ENCODE data around the gene GCN1.
A peak's percentile ranks its signal among the peaks of the same experiment; 100 is the strongest.

GCN1 gene

GRCh38 chr12:120086801-120087621 is 107.5 kb downstream of the GCN1 start (continued):
- TF ChIP-seq ZNF341 (tag by site-specific recombination; IDR thresholded peaks at IDR 0.05; ENCODE audit: low read depth) = peak; percentile 37; the same call in 1 of the 2 replicates
- peak; percentile 36; the same call in 1 of the 2 replicates for TF ChIP-seq ZNF561 (tag by site-specific recombination; IDR thresholded peaks at IDR 0.05; ENCODE audit: borderline replicate concordance)
- no peak for TF ChIP-seq ZNF624 (tag by site-specific recombination; IDR thresholded peaks at IDR 0.05)
- no peak for TF ChIP-seq MZF1 (tag by site-specific recombination; IDR thresholded peaks at IDR 0.05; ENCODE audit: borderline replicate concordance)
- no peak for TF ChIP-seq ZNF311 (tag by site-specific recombination; IDR thresholded peaks at IDR 0.05; ENCODE audit: borderline replicate concordance)
- TF ChIP-seq ZNF549 (tag by site-specific recombination; IDR thresholded peaks at IDR 0.05) = no peak
- peak; percentile 73; the same call in 1 of the 2 replicates for TF ChIP-seq ZNF501 (tag by site-specific recombination; IDR thresholded peaks at IDR 0.05)
- peak; percentile 77 for TF ChIP-seq KLF8 (tag by site-specific recombination; IDR thresholded peaks at IDR 0.05)
- TF ChIP-seq ZNF398 (tag by site-specific recombination; IDR thresholded peaks at IDR 0.05) = no peak
- no peak for TF ChIP-seq ZSCAN18 (tag by site-specific recombination; IDR thresholded peaks at IDR 0.05)
- TF ChIP-seq KLF17 (tag by site-specific recombination; IDR thresholded peaks at IDR 0.05) = peak; percentile 97
- no peak for TF ChIP-seq ZNF777 (tag by site-specific recombination; IDR thresholded peaks at IDR 0.05; ENCODE audit: borderline replicate concordance)
- peak; percentile 94 for TF ChIP-seq ZBTB10 (tag by site-specific recombination; IDR thresholded peaks at IDR 0.05)
- no peak for TF ChIP-seq ZNF23 (tag by site-specific recombination; IDR thresholded peaks at IDR 0.05; ENCODE audit: borderline replicate concordance)
- TF ChIP-seq ZFP37 (tag by site-specific recombination; IDR thresholded peaks at IDR 0.05) = peak; percentile 90
- no peak for TF ChIP-seq ZNF416 (tag by site-specific recombination; IDR thresholded peaks at IDR 0.05)
- no peak for TF ChIP-seq MYNN (tag by site-specific recombination; IDR thresholded peaks at IDR 0.05; ENCODE audit: borderline replicate concordance)
- peak; percentile 98 for TF ChIP-seq ZNF335 (tag by site-specific recombination; conservative IDR thresholded peaks at IDR 0.05)
- TF ChIP-seq ZNF747 (tag by site-specific recombination; IDR thresholded peaks at IDR 0.05) = no peak
- TF ChIP-seq ELK4 (IDR thresholded peaks at IDR 0.05; ENCODE audit: borderline replicate concordance, low read depth, low read length) = no peak
- TF ChIP-seq FEZF1 (tag by site-specific recombination; IDR thresholded peaks at IDR 0.05) = no peak
- no peak for TF ChIP-seq ZSCAN16 (tag by site-specific recombination; IDR thresholded peaks at IDR 0.05)
- TF ChIP-seq ZBTB49 (tag by site-specific recombination; IDR thresholded peaks at IDR 0.05; ENCODE audit: low read depth) = no peak
- no peak for TF ChIP-seq REPIN1 (tag by site-specific recombination; IDR thresholded peaks at IDR 0.05; ENCODE audit: low read depth)
- peak; percentile 64; the same call in 1 of the 2 replicates for TF ChIP-seq ZNF610 (tag by site-specific recombination; IDR thresholded peaks at IDR 0.05; ENCODE audit: borderline replicate concordance)
- no peak for TF ChIP-seq ZNF140 (tag by site-specific recombination; IDR thresholded peaks at IDR 0.05)
- no peak for TF ChIP-seq HOXC10 (CRISPR knock-in tag; IDR thresholded peaks at IDR 0.05)
- no peak for TF ChIP-seq ZNF202 (tag by site-specific recombination; IDR thresholded peaks at IDR 0.05; ENCODE audit: borderline replicate concordance)
- peak; percentile 54 for TF ChIP-seq KLF1 (tag by site-specific recombination; IDR thresholded peaks at IDR 0.05)
- TF ChIP-seq ZNF623 (tag by site-specific recombination; IDR thresholded peaks at IDR 0.05) = no peak
